ENCODE results near the gene CHST8. TPM values are rescaled to one million over a fixed set of nuclear protein-coding genes. Genes with fewer than 3 reads are reported as not detected.

CHST8 gene
- total RNA-seq, 1 donor from 2014 or later: 1.4 TPM

DNA sequence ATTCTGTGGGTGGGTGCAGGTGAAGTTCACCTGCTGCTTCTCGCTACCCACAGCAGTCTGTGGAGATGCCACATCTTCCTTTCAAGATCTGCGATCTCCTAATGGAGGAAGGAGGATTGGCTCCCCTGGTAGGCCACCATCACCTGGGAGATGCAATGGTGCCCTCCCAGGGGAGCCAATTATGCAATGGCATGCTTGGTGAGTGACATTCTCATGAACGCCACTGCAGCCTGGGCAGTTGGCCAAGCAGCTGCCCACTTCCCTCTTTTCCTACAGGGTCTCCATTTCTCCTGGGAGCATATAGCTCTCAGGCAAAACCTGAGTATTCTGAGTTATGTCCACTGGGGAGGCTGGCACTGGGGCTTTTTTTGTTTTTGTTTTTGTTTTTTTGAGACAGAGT, 91.4 kb downstream of the CHST8 start:
- DNase-seq (ENCODE audit: low spot score): no peak

DNA sequence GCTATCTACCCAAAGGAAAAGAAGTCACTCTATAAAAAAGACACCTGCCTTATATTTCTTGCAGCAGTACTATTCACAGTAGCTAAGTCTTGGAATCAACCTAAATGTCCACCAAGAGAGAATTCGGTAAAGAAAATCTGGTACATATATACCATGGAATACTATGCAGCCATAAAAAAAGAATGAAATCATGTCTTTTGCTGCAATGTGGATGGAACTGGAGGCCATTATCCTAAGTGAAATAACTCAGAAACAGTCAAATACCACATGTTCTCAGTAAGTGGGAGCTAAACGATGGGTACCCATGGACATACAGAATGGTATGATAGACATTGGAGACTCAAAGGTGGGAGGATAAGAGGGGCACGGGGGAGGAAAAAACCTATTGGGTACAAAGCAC, 92.4 kb downstream of the CHST8 start:
- no peak for DNase-seq (ENCODE audit: low spot score)

DNA sequence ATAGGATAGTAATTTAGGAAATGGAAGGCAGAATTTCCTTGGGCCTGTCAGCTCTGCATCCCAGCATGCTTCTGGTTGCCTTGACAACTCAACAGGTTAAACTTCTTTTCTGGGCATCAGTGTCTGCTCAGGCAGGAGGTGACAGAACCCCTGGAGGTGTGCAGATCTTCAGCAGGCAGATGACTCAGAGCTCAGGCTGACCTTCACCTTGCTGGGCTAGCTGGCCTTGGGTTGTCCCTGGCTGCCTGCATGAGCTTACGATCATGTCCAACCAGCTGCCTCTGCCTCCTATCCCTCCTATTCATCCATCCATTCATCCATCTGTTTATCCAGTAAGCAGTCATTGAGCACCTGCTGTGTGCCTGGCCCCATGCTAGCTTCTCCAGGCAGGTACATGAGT, 93.7 kb downstream of the CHST8 start:
- DNase-seq (ENCODE audit: low spot score): no peak

DNA sequence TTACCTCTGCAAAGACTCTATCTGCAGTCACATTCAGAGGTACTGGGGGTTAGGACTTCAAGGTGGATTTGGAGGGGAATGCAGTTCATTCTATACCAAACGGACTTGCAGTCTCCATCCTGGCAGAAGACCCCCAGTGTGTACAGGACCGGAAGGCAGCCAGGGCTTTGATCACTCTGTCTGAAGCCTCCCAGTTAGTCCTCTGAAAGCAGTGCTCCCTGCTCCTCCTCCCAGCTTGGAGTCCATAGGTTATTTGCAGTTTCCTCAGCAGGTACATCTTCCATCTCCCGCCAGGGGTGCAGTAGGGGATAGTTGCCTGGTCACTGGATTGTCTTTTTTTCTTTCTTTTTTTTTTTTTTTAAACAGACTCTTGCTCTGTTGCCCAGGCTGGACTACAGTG, 96.1 kb downstream of the CHST8 start:
- no peak for DNase-seq (ENCODE audit: low spot score)

DNA sequence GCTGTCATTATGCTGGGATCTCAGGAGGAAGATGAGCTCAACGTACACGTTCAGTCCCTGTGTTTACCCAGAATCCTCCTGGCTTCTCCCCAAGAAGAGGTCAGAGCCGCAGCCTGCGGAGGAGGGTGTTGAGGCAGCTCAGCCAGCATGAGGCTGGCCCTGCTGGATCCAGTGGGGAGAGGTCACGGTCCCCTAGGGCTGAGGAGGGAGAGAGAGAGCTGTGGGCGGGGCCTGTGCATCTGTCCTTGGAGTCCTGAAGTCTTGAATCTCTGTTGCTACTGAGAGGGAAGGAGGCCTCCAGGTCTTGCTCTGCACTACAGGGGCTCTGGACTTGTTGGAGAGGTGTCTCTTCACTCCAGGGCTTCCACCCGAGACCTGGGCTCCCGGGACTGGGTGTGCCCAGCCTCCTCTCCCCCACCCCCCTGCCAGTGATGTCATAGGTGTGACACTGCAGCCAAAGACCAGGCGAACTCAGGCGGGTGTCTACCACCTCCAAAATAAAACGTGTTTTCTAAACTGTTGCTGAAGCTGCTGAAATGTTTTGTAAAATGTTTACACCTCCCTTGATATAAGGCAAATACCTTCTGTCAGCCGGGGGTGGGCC, 97.0 kb downstream of the CHST8 start:
- no peak for DNase-seq (ENCODE audit: low spot score)

DNA sequence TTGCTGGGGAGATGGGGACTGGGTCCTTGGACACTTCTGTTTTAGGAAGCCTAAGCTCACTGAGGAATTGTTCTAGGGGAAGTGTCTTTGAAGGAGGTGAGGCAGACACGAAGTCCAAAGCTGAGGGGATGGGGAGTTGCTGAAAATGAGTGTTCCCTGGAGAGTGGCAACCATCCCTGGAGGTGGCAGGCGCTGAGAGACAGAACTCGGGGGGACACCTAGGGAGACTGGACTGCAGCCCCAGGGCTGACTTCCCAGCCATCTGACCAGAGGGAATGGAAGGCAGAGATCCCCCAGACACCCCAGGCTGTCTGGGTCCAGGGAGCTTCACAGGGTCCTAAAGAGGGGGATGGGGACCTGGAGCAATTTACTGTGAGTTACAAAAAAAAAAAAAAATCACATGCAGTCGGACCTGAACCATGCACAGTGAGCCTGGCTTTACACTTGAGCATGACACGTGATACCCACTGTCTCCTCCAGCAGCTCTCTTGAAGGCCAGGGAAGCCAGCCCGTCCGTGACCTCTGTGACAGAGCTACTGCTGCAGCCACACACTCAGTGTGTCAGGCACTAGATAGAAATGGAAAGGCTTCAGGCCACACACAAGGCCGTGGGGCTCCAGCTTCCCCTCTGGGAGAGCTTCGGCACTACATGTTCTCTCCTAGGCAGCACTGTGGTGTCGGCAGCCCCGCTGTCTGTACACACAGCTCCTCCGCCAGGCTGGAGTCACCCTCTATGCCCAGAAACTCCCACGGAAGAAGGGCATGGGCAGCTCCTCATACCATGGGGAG, 97.8 kb downstream of the CHST8 start:
- no peak for DNase-seq (ENCODE audit: low spot score)

DNA sequence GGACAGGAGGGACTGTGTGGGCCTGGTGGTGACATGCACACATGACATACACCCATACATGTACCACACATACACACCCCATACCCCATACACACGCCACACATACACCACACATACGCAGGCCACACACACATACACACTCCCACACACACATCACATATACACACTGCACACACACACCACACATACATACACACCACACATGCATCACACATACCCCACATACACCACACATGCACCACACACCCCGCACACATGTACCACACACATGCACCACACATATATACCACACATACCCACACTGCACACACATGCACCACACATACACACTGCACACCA, 98.4 kb downstream of the CHST8 start:
- DNase-seq (ENCODE audit: low spot score): no peak

DNA sequence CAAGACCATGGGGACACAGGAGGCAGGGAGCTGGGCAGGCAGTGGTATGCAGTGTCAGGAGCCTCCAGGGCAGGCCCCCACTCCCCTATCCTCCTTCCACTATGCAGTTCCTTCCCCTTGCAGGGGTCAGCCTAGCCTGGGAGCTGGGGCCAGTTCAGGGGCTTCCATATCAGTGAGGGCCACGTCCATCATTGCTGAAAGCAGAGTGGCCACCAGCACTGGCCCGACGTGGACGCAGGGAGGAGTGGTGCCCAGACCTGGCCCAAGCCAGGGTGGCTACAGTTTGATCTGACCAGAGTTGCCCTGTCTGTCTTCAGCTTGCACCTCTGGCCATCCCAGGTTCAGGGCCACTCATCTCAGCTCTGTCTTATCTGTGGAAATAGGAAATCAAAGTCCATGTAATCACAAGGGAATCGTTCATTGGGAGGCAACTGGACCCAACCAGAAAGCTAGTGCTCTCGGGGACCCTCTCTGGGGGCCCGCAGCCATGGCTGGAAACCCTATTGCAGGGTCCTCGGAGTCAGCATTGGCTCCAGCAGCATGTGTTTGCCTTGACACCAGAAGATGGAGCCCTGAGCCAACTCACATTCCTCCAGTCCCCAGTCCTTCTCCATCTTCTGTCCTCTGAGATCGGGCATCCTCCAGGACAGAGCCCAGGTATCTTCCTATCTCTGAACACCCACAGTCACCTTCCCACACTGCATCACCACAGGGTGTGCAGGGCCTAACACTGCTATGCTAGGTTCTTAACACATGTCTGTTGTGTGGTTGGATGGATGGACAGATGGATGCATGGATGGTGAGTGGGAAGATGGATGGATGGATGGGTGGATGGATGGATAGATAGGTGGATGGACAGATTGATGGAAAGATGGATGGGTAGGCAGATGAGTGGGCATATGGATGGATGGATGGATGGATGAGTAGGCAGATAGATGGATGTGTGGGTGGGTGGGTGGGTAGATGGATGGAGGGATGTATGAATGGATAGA, 99.2 kb downstream of the CHST8 start:
- no peak for DNase-seq (ENCODE audit: low spot score)

DNA sequence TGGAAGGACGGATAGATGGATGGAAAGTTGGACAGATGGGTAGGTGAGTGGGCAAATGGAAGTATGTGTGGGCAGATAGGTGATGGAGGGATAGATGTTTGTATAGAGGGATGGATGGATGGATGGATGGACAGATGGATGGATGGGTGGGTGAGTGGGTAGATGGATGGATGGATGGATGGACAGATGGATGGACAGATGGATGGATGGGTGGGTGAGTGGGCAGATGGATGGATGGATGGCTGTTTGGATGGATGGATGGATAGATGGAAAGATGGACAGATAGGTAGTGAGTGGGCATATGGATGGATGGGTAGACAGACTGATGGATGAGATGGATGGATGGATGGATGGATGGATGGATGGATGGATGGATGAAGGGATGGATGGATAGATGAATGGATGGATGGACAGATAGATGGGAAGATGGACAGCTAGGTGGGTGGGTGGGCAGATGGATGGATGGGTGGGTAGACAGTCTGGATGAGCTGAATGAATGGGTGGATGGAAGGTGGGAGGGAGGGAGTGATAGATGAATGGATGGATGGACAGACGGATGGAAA, 100.1 kb downstream of the CHST8 start:
- no peak for DNase-seq (ENCODE audit: low spot score)

DNA sequence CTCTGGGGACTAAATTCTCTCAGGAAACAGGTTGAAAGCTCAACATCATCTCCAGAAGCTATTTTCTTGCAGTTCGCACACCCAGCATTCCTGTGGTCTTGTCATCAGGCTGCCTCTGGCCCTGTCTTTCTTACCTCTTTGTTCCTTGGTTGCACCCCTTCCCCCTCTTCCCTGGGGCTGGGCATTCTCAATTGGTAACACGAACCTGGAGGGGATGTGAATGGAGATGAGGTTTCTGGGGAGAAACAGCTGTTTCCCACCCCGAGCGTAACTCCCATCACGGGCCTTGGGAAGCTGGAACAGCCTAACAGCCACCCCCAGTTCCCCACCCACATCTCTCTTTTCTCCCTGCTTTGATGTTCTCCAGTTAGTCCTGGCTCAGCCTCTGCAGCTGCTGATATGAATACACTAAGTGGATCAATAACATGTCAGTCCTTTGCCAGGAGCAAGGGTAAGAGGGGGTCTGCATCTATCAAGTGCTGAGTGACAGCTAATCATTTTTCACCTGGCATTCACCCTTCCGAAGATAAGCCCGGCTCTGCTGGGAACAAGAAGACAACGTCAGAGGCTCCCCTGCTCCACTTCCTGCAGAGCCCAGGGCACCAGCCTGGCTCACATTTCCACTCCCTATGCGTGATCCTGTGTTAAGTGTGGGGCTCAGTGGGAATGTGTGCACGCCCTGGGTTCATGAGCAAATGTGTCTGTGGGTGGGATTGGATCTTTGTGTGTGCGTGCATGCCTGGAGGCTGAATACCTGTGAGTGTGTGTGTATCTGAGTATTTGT, 100.9 kb downstream of the CHST8 start:
- no peak for DNase-seq (ENCODE audit: low spot score)

DNA sequence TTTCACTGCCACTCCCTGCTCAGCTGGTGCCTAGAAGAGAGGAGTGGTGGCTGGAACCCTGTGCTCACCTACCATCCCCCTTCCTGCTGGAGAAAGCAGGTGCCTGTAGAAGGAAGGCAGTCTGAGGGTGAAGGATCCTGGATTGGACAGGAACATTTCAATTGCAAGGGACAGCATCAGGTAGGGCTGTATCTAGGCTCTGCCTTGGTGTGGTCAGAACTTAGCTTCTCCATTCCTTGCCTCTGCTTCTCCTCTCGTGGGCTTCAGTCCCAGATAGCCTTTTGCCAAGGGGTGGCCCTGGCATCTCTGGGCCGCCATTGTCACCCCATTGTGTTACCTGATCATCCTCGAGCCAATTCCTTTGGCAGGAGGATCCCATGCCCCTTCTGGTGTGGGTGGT, 101.8 kb downstream of the CHST8 start:
- no peak for DNase-seq (ENCODE audit: low spot score)

DNA sequence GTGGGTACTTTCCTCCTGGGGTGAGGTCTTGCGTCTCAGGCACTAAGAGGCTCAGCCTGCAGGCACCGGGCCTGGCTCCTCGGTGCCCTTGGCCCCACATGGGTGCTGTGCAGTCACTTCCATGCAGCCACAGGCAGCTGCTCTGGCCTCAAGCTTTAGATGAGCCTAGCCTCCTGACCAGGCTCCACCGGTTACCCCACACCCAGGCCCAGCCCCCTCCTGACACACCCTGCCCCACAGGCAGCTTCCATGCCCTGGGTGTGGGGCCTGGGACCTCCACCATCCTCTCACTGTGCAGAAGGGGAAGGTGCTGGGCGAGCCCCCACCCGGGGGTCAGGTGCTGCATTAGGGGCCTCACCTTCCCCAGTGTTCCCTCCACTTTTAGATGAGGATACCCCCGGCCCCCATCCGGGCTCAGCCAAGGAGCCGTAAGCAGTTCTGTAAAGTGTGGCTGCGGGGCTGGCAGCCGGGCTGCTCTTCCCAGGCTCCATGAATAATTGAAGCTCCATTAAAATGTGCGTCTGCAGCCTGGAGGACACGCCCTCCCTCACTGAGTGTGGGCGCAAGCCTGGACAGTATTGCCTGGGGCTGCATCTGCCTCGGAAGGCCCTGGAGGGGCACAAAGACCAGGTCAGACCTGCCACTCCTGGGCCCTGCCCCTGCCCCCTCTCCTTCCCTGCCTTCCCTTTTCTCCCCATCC, 102.4 kb downstream of the CHST8 start:
- no peak for DNase-seq (ENCODE audit: low spot score)

DNA sequence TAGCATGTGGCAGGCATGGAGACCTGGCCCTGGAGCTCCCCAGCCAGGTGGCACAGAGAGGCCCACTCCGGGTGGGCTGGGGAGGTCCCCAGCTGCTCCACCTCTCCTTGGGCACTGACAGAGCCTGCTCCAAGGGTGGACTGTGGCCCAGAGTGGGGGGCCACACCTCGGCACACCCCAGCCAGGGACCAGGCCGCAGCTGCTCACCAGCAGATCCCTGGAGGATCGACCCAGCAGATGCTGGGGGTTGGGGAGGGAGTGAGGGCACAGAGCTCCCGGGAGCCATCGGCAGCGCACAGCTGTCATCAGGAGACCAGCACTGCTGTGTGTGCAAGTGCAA, 102.9 kb downstream of the CHST8 start:
- no peak for DNase-seq (ENCODE audit: low spot score)

DNA sequence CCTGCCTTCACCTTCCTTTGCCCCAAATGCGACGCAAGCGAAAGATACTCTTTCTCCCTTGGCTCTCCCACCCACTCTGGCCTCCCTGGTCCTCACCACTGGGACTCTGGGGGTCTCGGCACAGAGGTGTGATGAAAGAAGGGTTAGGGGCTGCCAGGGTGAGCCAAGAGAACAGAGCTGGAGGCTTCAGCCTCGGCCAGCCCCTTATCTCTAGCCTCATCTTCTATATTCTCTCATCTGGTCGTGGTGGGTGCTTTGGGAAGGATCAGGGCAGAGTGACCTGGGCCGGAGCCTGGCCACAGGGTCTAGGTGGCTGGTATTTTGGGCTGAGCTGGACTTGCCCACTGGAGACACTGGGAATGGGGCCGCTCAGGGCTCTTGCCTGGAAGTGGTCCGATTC, 103.8 kb downstream of the CHST8 start:
- DNase-seq (ENCODE audit: low spot score): no peak

DNA sequence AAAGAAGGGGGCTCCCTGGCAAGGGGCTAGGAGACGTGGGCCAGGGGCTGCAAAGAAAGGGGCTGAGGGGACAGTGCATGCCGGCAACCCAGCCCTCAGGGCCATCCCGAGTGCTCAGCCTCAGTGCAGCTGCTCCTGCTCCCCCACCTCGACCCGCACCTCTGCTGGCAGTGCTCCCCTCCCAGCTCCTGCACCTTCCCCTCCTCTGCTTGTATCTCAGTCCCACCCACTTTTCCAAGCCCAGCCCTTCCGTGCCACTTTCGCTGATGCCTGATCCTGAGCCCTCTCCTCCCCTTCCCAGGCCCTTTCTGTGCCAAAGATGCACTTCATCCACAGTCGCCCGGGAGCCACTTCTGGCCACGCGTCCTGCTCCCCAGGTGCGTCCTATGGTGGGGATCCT, 105.0 kb downstream of the CHST8 start:
- DNase-seq (ENCODE audit: low spot score): no peak

DNA sequence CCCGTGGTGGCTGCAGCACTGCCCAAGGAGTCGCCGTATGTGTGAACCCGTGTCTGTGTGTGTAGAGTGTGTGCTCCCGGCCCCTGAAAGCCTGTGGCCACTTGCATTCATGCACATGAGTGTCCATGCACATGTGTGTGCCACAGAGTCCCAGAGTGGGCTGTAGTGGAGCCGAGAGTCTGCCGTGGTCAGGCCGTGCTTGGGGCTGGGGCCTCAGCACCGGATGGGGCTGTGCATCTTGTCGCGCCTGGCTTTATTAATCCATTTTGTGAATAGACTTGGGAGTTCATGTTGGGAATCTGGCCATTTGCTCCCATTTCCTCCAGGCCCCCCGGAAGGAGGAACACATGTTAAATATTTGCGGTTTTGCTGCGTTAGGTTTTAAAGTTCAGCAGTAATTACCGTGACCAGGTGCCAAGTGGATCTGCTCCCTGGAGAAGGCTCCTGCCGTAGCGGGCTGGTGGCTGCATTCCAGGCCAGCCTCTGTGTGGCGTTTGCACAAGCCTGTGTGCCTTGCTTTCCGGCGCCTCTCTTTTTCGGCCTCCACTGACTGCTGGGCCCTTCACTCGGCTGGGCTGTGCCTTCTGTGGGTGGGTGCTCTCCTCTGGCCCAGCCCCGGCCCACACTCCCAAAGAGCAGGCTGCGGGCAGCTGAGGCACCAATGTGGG, 105.7 kb downstream of the CHST8 start:
- DNase-seq (ENCODE audit: low spot score): no peak

DNA sequence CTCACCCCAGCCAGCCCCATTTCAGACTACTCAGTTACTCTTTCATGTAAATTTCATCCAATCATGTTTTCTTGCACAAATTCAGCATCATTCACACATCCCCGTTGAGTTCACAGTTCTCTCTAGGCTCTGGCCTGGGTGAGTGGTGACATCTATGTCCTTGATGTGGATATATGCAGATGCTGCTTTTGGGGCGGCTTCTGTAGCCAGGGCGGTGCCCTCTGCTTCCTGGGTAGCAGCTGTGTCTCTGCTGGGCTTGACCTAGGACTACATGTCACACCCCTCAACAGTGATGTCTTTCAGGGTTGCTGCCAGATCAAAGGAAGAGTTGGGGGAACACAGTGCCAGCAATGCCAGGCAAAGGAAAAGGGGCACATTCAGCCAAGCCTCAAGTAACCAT, 106.4 kb downstream of the CHST8 start:
- no peak for DNase-seq (ENCODE audit: low spot score)

DNA sequence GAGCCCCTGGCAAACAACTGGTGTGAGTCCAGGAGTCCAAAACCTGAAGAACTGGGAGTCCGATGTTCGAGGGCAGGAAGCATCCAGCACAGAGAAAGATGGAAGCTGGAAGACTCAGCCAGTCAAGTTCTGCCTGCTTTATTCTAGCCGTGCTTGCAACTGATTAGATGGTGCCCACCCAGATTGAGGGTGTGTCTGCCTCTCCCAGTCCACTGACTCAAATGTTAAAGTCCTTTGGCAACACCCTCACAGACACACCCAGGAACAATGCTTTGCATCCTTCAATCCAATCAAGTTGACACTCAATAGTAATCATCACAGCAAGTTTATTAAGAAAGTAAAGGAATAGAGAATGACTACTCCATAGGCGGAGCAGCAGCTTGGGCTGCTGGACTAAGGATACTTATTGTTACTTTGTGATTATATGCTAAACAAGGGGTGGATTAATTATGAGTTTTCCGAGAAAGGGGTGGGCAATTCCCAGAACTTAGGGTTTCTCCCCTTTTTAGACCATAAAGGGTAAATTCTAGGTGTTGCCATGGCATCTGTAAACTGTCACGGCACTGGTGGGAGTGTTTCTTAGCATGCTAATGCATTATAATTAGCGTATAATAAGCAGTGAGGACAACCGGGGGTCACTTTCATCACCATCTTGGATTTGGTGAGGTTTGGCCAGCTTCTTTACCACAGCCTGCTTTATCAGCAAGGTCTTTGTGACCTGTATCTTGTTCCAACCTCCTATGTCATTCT, 109.3 kb downstream of the CHST8 start:
- no peak for DNase-seq (ENCODE audit: low spot score)

DNA sequence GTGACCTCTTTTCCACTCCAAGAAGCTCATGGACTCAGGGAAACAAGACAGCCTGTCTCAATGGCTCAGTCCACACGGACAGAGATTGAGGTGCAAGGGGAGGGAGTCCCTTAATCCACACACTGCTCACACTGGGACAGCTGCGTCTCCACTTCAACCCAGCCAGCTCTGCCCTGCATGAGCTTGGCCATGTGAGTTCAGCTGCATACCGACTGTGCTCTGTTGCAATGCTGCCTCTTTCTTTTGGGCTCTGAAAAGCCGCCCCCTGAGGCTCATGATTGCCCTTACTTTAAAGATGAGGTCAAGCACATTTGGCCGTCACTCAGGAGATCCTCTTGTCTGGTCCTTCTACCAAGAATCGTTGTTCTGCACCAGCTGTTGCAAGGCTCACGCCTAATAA, 110.1 kb downstream of the CHST8 start:
- DNase-seq (ENCODE audit: low spot score): no peak
